ENCODE results near the gene TANGO2.

Gene TANGO2

GRCh38 chr22:20056161-20056560 is 35.3 kb downstream of the TANGO2 start:
- Histone ChIP-seq H3K36me3 (ENCODE audit: insufficient read depth, low read length) (peaks cover 19% of the 10 kb centered on the region; the same call in 1 of the 2 replicates), H3K9ac (ENCODE audit: low read length) (no peak overlapping the region), H3F3A (ENCODE audit: insufficient read depth, low read length) (no peaks in the 10 kb centered on the region), H3K4me3 (ENCODE audit: low read depth, low read length, poor library complexity, severe bottlenecking) (no peak overlapping the region), H3K79me2 (ENCODE audit: insufficient read depth, low read length) (no peaks in the 10 kb centered on the region), H3K9me2 (ENCODE audit: low read depth, low read length) (no peaks in the 10 kb centered on the region), H3K9me3 (ENCODE audit: low read length) (no peaks in the 10 kb centered on the region), H3K4me2 (ENCODE audit: low read length) (no peak overlapping the region), H3K4me1 (ENCODE audit: insufficient read depth, low read length, severe bottlenecking) (no peaks in the 10 kb centered on the region), H4K20me1 (ENCODE audit: insufficient read depth, low read length) (no peaks in the 10 kb centered on the region), H3K27ac (ENCODE audit: low read depth, low read length, poor library complexity, severe bottlenecking) (no peak overlapping the region), H2AFZ (ENCODE audit: low read length) (no peak overlapping the region), H3K27me3 (ENCODE audit: insufficient read depth, low read length) (no peaks in the 10 kb centered on the region)
- no peak for TF ChIP-seq EZH2 (IDR thresholded peaks at IDR 0.05; ENCODE audit: borderline replicate concordance, low read length)
- TF ChIP-seq CTCF (IDR thresholded peaks at IDR 0.05; ENCODE audit: low read length) = no peak

GRCh38 chr22:20056696-20057386 is 35.9 kb downstream of the TANGO2 start:
- Histone ChIP-seq H3K9ac (ENCODE audit: low read length) (no peak overlapping the region), H3K27me3 (ENCODE audit: insufficient read depth, low read length) (no peaks in the 10 kb centered on the region), H3K9me3 (ENCODE audit: low read length) (no peaks in the 10 kb centered on the region), H3F3A (ENCODE audit: insufficient read depth, low read length) (no peaks in the 10 kb centered on the region), H3K9me2 (ENCODE audit: low read depth, low read length) (no peaks in the 10 kb centered on the region), H3K4me1 (ENCODE audit: insufficient read depth, low read length, severe bottlenecking) (no peaks in the 10 kb centered on the region), H3K4me3 (ENCODE audit: low read depth, low read length, poor library complexity, severe bottlenecking) (no peak overlapping the region), H2AFZ (ENCODE audit: low read length) (no peak overlapping the region), H3K79me2 (ENCODE audit: insufficient read depth, low read length) (no peaks in the 10 kb centered on the region), H3K27ac (ENCODE audit: low read depth, low read length, poor library complexity, severe bottlenecking) (no peak overlapping the region), H4K20me1 (ENCODE audit: insufficient read depth, low read length) (no peaks in the 10 kb centered on the region), H3K4me2 (ENCODE audit: low read length) (no peak overlapping the region), H3K36me3 (ENCODE audit: insufficient read depth, low read length) (peaks cover 25% of the 10 kb centered on the region; the same call in 1 of the 2 replicates)
- TF ChIP-seq CTCF (IDR thresholded peaks at IDR 0.05; ENCODE audit: low read length) (no peak), EZH2 (IDR thresholded peaks at IDR 0.05; ENCODE audit: borderline replicate concordance, low read length) (no peak)

GRCh38 chr22:20057596-20058268 is 36.8 kb downstream of the TANGO2 start:
- no peaks in the 10 kb centered on the region for H3K27me3 ChIP-seq (ENCODE audit: insufficient read depth, low read length)
- no peaks in the 10 kb centered on the region for H3K9me2 ChIP-seq (ENCODE audit: low read depth, low read length)
- no peaks in the 10 kb centered on the region for H3K79me2 ChIP-seq (ENCODE audit: insufficient read depth, low read length)
- no peak overlapping the region for H3K4me3 ChIP-seq (ENCODE audit: low read depth, low read length, poor library complexity, severe bottlenecking)
- no peak overlapping the region for H2AFZ ChIP-seq (ENCODE audit: low read length)
- no peaks in the 10 kb centered on the region for H3F3A ChIP-seq (ENCODE audit: insufficient read depth, low read length)
- H3K9me3 ChIP-seq (ENCODE audit: low read length) = no peaks in the 10 kb centered on the region
- no peak overlapping the region for H3K9ac ChIP-seq (ENCODE audit: low read length)
- H3K4me1 ChIP-seq (ENCODE audit: insufficient read depth, low read length, severe bottlenecking) = no peaks in the 10 kb centered on the region
- no peak overlapping the region for H3K4me2 ChIP-seq (ENCODE audit: low read length)
- H3K27ac ChIP-seq (ENCODE audit: low read depth, low read length, poor library complexity, severe bottlenecking) = no peak overlapping the region
- no peaks in the 10 kb centered on the region for H4K20me1 ChIP-seq (ENCODE audit: insufficient read depth, low read length)
- H3K36me3 ChIP-seq (ENCODE audit: insufficient read depth, low read length) = peaks cover 24% of the 10 kb centered on the region; the same call in 1 of the 2 replicates
- no peak for TF ChIP-seq EZH2 (IDR thresholded peaks at IDR 0.05; ENCODE audit: borderline replicate concordance, low read length)
- TF ChIP-seq CTCF (IDR thresholded peaks at IDR 0.05; ENCODE audit: low read length) = no peak
